Panc1 (cell line): ENCODE results near the gene OR1I1.

Source experiments
- SIN3A ChIP-seq: IDR thresholded peaks from 2 replicates; pipeline ENCODE4 v1.6.1; 2012; ENCODE audit warnings: low read depth, mild to moderate bottlenecking, low read length, moderate library complexity, borderline replicate concordance; ENCODE audit not compliant: insufficient read depth
- TF ChIP-seq, protein P1 (sequence below): fragments of 450-650 bp; IDR thresholded peaks from 2 replicates; pipeline ENCODE4 v1.5.1; 2017; ENCODE audit warnings: mild to moderate bottlenecking

DNA sequence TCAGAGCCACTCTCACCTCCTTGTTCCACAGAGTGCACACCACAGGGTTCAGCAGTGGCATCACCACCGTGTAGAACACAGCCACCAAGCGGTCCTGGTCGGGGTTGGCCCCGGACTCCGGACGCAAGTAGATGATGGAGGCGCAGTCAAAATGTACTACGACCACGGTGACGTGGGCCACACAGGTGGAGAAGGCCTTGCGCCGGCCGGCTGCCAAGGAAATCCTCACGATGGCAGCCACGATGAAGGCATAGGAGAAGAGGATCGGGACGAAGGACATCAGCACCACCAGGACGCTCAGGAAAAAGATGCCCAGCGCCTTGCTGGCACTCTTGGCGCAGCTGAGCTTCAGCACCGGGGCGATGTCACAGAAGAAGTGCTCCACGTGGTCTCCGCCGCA, 59.1 kb downstream of the OR1I1 start:
- TF ChIP-seq, protein P1, sequence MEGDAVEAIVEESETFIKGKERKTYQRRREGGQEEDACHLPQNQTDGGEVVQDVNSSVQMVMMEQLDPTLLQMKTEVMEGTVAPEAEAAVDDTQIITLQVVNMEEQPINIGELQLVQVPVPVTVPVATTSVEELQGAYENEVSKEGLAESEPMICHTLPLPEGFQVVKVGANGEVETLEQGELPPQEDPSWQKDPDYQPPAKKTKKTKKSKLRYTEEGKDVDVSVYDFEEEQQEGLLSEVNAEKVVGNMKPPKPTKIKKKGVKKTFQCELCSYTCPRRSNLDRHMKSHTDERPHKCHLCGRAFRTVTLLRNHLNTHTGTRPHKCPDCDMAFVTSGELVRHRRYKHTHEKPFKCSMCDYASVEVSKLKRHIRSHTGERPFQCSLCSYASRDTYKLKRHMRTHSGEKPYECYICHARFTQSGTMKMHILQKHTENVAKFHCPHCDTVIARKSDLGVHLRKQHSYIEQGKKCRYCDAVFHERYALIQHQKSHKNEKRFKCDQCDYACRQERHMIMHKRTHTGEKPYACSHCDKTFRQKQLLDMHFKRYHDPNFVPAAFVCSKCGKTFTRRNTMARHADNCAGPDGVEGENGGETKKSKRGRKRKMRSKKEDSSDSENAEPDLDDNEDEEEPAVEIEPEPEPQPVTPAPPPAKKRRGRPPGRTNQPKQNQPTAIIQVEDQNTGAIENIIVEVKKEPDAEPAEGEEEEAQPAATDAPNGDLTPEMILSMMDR: no peak
- no peak for TF ChIP-seq SIN3A
